H1 (cell line): ENCODE measurements around the gene LTBP4. TPM values are rescaled to one million over a fixed set of nuclear protein-coding genes. Genes with fewer than 3 reads are reported as not detected.

Experiments used
- CTCF ChIA-PET: fragments of 300-600 bp; sonication (Branson Sonifier 250); formaldehyde crosslinking; loops from one replicate; lab custom pipeline; 2021; ENCODE audit not compliant: partially characterized antibody; lab: Charles Lee
- POLR2A ChIA-PET: fragments of 300-600 bp; sonication (Branson Sonifier 250); formaldehyde crosslinking; loops from one replicate; lab custom pipeline; 2021; ENCODE audit warnings: inconsistent platforms; ENCODE audit not compliant: partially characterized antibody; lab: Charles Lee
- DNase-seq, 2 experiments: peaks; one replicate each; pipeline versions ENCODE4 v3.0.0 to v3.0.0-alpha.2; 2010 to 2022; ENCODE audit warnings: low spot score in 2 of 2, low read depth in 1 of 2, mixed read lengths in 1 of 2
- FAIRE-seq: peaks from 2 replicates; lab custom pipeline; 2011; peaks lifted over from hg19 to GRCh38; lab: Jason Lieb, UNC
- H2AFZ ChIP-seq: 2 replicates; pipeline ENCODE4 v1.8.1; 2012; ENCODE audit warnings: low read length, inconsistent platforms
- H2AK5ac ChIP-seq: 2 replicates; pipeline ENCODE4 v1.6.1; 2013; ENCODE audit warnings: low read depth, low read length
- H2BK120ac ChIP-seq: replicated peaks from 2 replicates; pipeline ENCODE3; 2013; ENCODE audit warnings: low read depth, low read length, inconsistent platforms
- H2BK12ac ChIP-seq: 2 replicates; pipeline ENCODE4 v1.6.1; 2013; ENCODE audit warnings: low read depth, low read length
- H2BK15ac ChIP-seq: 2 replicates; pipeline ENCODE4 v1.6.1; 2013; ENCODE audit warnings: low read length
- H2BK20ac ChIP-seq: 2 replicates; pipeline ENCODE4 v1.6.1; 2013; ENCODE audit warnings: low read length
- H2BK5ac ChIP-seq: 2 replicates; pipeline ENCODE4 v1.6.1; 2013; ENCODE audit warnings: low read depth, low read length
- H3K14ac ChIP-seq: 2 replicates; pipeline ENCODE4 v1.6.1; 2013; ENCODE audit warnings: inconsistent platforms; ENCODE audit not compliant: insufficient read length
- H3K18ac ChIP-seq: 2 replicates; pipeline ENCODE4 v1.6.1; 2013; ENCODE audit warnings: low read length; ENCODE audit errors: extremely low read depth
- H3K23ac ChIP-seq: 2 replicates; pipeline ENCODE4 v1.6.1; 2013; ENCODE audit warnings: inconsistent platforms; ENCODE audit not compliant: insufficient read length
- H3K23me2 ChIP-seq: 2 replicates; pipeline ENCODE4 v1.6.1; 2013; ENCODE audit warnings: low read depth, low read length
- H3K27ac ChIP-seq: 2 replicates; pipeline ENCODE4 v1.6.1; 2011; ENCODE audit warnings: low read depth, low read length, inconsistent platforms
- H3K27me3 ChIP-seq, 4 experiments: replicated peaks in 1 of 4; 1 replicate in 1 of 4; 2 replicates in 3 of 4; pipeline versions ENCODE4 v1.6.1 to v1.8.1; 2011 to 2013; ENCODE audit warnings: low read length in 3 of 4, mild to moderate bottlenecking in 3 of 4, inconsistent platforms in 2 of 4, mixed read lengths in 2 of 4, moderate library complexity in 1 of 4; ENCODE audit not compliant: control insufficient read depth in 3 of 4, insufficient read depth in 3 of 4; ENCODE audit errors: extremely low read depth in 1 of 4
- H3K36me3 ChIP-seq, 4 experiments: 2 replicates each; pipeline versions ENCODE4 v1.6.1 to v1.8.1; 2011 to 2013; ENCODE audit warnings: mild to moderate bottlenecking in 4 of 4, low read length in 3 of 4, moderate library complexity in 2 of 4, control low read depth in 1 of 4, inconsistent platforms in 1 of 4; ENCODE audit not compliant: insufficient read depth in 4 of 4, control insufficient read depth in 2 of 4
- H3K4ac ChIP-seq: replicated peaks from 2 replicates; pipeline ENCODE3; 2013; ENCODE audit warnings: low read length, low read depth, mixed read lengths, inconsistent platforms; ENCODE audit not compliant: insufficient read length
- H3K4me1 ChIP-seq, 4 experiments: replicated peaks in 1 of 4; 1 replicate in 1 of 4; 2 replicates in 3 of 4; pipeline versions ENCODE4 v1.6.1 to v1.8.1; 2011 to 2013; ENCODE audit warnings: low read length in 3 of 4, inconsistent platforms in 2 of 4, mixed read lengths in 1 of 4; ENCODE audit not compliant: insufficient read depth in 4 of 4, control insufficient read depth in 3 of 4
- H3K4me2 ChIP-seq, 2 experiments: 2 replicates each; pipeline versions ENCODE4 v1.6.1 to v1.8.1; 2011 to 2013; ENCODE audit warnings: low read depth in 2 of 2, low read length in 2 of 2, control low read depth in 1 of 2, inconsistent platforms in 1 of 2, mild to moderate bottlenecking in 1 of 2; ENCODE audit not compliant: insufficient read depth in 1 of 2
- H3K4me3 ChIP-seq, 4 experiments: fragments of 200-600, 300-600 bp in 1 of 4; sonication (generic), shearing (Covaris generic), sonication (Bioruptor Twin) in 1 of 4; 2 replicates each; pipeline versions ENCODE4 v1.5.1 to v1.8.1; 2011 to 2016; ENCODE audit warnings: low read length in 4 of 4, low read depth in 3 of 4, control low read depth in 2 of 4, inconsistent platforms in 2 of 4, mild to moderate bottlenecking in 2 of 4, mixed read lengths in 1 of 4, moderate library complexity in 1 of 4; ENCODE audit not compliant: insufficient read depth in 2 of 4; ENCODE audit errors: extremely low read depth in 1 of 4
- H3K56ac ChIP-seq: replicated peaks from 2 replicates; pipeline ENCODE3; 2013; ENCODE audit warnings: low read depth, mild to moderate bottlenecking, mixed read lengths, low read length, inconsistent platforms; ENCODE audit not compliant: insufficient read length
- H3K79me1 ChIP-seq: 2 replicates; pipeline ENCODE4 v1.6.1; 2013; ENCODE audit warnings: low read depth, low read length, control low read depth
- H3K79me2 ChIP-seq, 2 experiments: 2 replicates each; pipeline versions ENCODE4 v1.6.1 to v1.8.1; 2012 to 2013; ENCODE audit warnings: low read length in 2 of 2, mild to moderate bottlenecking in 2 of 2, inconsistent platforms in 1 of 2; ENCODE audit not compliant: insufficient read depth in 2 of 2, control insufficient read depth in 1 of 2
- H3K9ac ChIP-seq, 4 experiments: replicated peaks in 1 of 4; 1 replicate in 1 of 4; 2 replicates in 3 of 4; pipeline versions ENCODE4 v1.6.1 to v1.8.1; 2011 to 2013; ENCODE audit warnings: low read depth in 3 of 4, low read length in 3 of 4, control low read depth in 2 of 4, mild to moderate bottlenecking in 2 of 4, moderate library complexity in 2 of 4, inconsistent platforms in 1 of 4; ENCODE audit errors: extremely low read depth in 1 of 4
- H3K9me3 ChIP-seq, 2 experiments: 2 replicates each; pipeline versions ENCODE4 v1.6.1 to v1.8.1; 2012 to 2013; ENCODE audit warnings: mild to moderate bottlenecking in 2 of 2, moderate library complexity in 2 of 2, control low read depth in 1 of 2, inconsistent platforms in 1 of 2, low read depth in 1 of 2, low read length in 1 of 2, mixed read lengths in 1 of 2; ENCODE audit not compliant: insufficient read depth in 2 of 2
- H4K20me1 ChIP-seq, 2 experiments: replicated peaks in 1 of 2; 2 replicates each; pipeline versions ENCODE3 to v1.8.1; 2011 to 2013; ENCODE audit warnings: inconsistent platforms in 2 of 2, low read length in 2 of 2, mild to moderate bottlenecking in 1 of 2; ENCODE audit not compliant: insufficient read depth in 2 of 2, control insufficient read depth in 1 of 2
- H4K5ac ChIP-seq: 2 replicates; pipeline ENCODE4 v1.6.1; 2013; ENCODE audit warnings: low read length, low read depth, mixed read lengths, inconsistent platforms; ENCODE audit not compliant: insufficient read length
- H4K8ac ChIP-seq: 2 replicates; pipeline ENCODE4 v1.8.0; 2013; ENCODE audit warnings: mild to moderate bottlenecking, moderate library complexity, low read length, inconsistent platforms; ENCODE audit not compliant: insufficient read depth; ENCODE audit errors: extremely low read depth
- H4K91ac ChIP-seq: replicated peaks from 2 replicates; pipeline ENCODE3; 2013; ENCODE audit warnings: low read length, mixed read lengths, inconsistent platforms; ENCODE audit not compliant: insufficient read length
- BACH1 ChIP-seq: IDR thresholded peaks from 2 replicates; pipeline ENCODE4 v1.6.1; 2012; ENCODE audit warnings: low read length, improper control_type of control experiment
- CBX5 ChIP-seq: fragments of 300-800, 300-1000 bp; sonication (generic); IDR thresholded peaks from 2 replicates; pipeline ENCODE4 v1.7.1; 2016; ENCODE audit warnings: antibody characterized with exemption, low read length, low read depth
- HDAC2 ChIP-seq, 2 experiments: fragments of 300-600 bp in 1 of 2; sonication (generic) in 1 of 2; IDR thresholded peaks; 2 replicates each; pipeline ENCODE4 v1.6.1; 2011 to 2012; ENCODE audit warnings: low read depth in 2 of 2, low read length in 2 of 2, mild to moderate bottlenecking in 2 of 2, moderate library complexity in 2 of 2, borderline replicate concordance in 1 of 2, inconsistent platforms in 1 of 2
- NRF1 ChIP-seq: IDR thresholded peaks from 2 replicates; pipeline ENCODE4 v1.6.1; 2011; ENCODE audit warnings: mild to moderate bottlenecking, low read depth, low read length, improper control_type of control experiment
- TBP ChIP-seq: IDR thresholded peaks from 2 replicates; pipeline ENCODE4 v1.6.1; 2011; ENCODE audit warnings: low read depth, low read length, improper control_type of control experiment
- WGBS, 2 experiments: shearing (Covaris generic) in 1 of 2; methylation state at CpG; one replicate each; pipeline versions ENCODE4 v1.1.6 to v1.1.7; 2013 to 2015; ENCODE audit warnings: low lambda C conversion rate in 2 of 2, mixed read lengths in 2 of 2, inconsistent platforms in 1 of 2, low coverage in 1 of 2, missing lambda C conversion rate in 1 of 2; ENCODE audit not compliant: insufficient replicate concordance in 2 of 2, insufficient coverage in 1 of 2, insufficient read length in 1 of 2; ENCODE audit errors: extremely low coverage in 1 of 2, missing lambda C conversion rate in 1 of 2; 5-methylcytosine and 5-hydroxymethylcytosine counted together
- polyA plus RNA-seq, 7 experiments: library from polyadenylated mRNA; depleted of rRNA in 3 of 7; stranded (reverse) in 5 of 7; unstranded in 2 of 7; fragments of >200 nt in 5 of 7; fragments of 200-250 nt in 2 of 7; gene quantifications; 1 replicate in 5 of 7; 2 replicates in 1 of 7; 4 replicates in 1 of 7; pipeline versions ENCODE4 v1.2.1 to v1.2.3, GENCODE V29; 2011 to 2013; ENCODE audit warnings: missing spikeins in 2 of 7, mixed read lengths in 2 of 7
- total RNA-seq: library from RNA; stranded (reverse); fragmentation: NEBNext Ultra II Directional; extraction: Animal tissue kit (Norgen Biotek cat#: 25700); gene quantifications from 2 replicates; pipeline ENCODE4 v1.2.1, GENCODE V29; 2021
- TF ChIP-seq, protein P1 (sequence below): IDR thresholded peaks from 2 replicates; pipeline ENCODE4 v1.6.1; 2012; ENCODE audit warnings: inconsistent platforms

LTBP4 gene
- total and polyA plus RNA-seq, 2 of the 8 experiments (the other 6 are each of a cell fraction or from before 2014, with no cell fraction given) = 54.5 to 77.1 TPM

DNA sequence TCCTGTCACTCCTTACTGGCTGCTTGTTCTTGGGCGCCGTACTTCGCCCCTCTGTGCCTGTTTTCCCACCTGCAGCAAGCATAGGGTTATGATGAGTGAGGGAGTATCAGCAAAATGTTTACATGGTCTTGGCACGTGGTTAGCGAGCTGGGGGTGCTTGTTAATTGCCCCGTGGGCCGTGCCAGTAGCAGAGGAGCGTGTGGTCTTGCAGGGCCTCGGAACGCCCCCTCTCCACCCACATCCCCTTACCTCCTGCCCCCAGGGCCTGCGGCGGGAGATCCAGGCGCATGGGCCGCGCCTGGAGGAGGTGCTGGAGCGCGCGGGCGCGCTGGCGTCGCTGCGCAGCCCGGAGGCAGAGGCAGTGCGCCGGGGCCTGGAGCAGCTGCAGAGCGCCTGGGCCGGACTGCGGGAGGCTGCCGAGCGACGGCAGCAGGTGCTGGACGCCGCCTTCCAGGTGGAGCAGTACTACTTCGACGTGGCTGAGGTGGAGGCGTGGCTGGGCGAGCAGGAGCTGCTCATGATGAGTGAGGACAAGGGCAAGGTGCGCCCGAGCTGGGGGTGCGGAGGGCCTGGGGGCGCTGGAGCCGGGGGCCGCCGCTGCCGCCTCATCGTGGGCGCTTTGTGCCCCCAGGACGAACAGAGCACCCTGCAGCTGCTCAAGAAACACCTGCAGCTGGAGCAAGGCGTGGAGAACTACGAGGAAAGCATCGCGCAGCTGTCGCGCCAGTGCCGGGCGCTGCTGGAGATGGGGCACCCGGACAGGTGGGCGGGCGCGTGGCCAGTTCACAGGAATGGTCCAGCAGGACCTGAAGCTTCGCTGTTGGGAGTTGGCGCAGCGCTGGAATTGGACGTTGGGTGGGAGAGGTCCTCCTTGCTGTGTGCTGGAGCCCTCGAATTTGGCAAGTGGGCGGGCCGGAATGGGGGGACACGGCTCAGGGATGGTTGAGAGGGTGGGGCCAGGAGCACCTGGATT lies 47.0 kb upstream of the LTBP4 start:
- no peaks in the 10 kb centered on the region for H3K79me1 ChIP-seq
- WGBS, 2 experiments = 27% methylated on average over 63 of the region's 69 CpGs; no CpG with 5 or more reads in 1 of the 2 experiments
- no peak overlapping the region for H3K23ac ChIP-seq
- H3K4me2 ChIP-seq = peak overlapping the region; percentile 48 to 60
- ChIA-PET CTCF (interaction anchor here (0.6 to 9.2 kb wide), 10 partner anchors 16 to 885 kb away, joined by 3 to 95 read pairs (median 6); partner anchors contain the start of gene DMAC2), POLR2A (interaction anchor here (0.6 to 2.0 kb wide), 4 partner anchors 12 to 40 kb away, joined by 3 to 5 read pairs (median 4); no protein-coding TSS in a partner anchor)
- DNase-seq (peak in 1 of 2 experiments; percentile 76), FAIRE-seq (no peak)
- no peak overlapping the region for H2BK120ac ChIP-seq
- H3K14ac ChIP-seq = no peak overlapping the region
- H2AFZ ChIP-seq = no peak overlapping the region
- no peak overlapping the region for H4K91ac ChIP-seq
- H4K5ac ChIP-seq = no peak overlapping the region
- H3K9me3 ChIP-seq = no peaks in the 10 kb centered on the region
- H3K4ac ChIP-seq = no peak overlapping the region
- H2BK15ac ChIP-seq = no peak overlapping the region
- no peak overlapping the region for H2AK5ac ChIP-seq
- H3K79me2 ChIP-seq = no peaks in the 10 kb centered on the region
- no peaks in the 10 kb centered on the region for H3K36me3 ChIP-seq
- no peak overlapping the region for H2BK20ac ChIP-seq
- H2BK5ac ChIP-seq = no peak overlapping the region
- peaks cover 0 to 1% of the 10 kb centered on the region in 2 experiments for H4K20me1 ChIP-seq
- 0 out of 2 replicates have a peak overlapping the region, but pooled peaks have one; percentile 25 for H3K18ac ChIP-seq
- H3K27ac ChIP-seq = no peak overlapping the region
- H3K4me3 ChIP-seq = peak overlapping the region in 1 of 4 experiments; percentile 49; a peak in 3 of 8 replicates
- H3K27me3 ChIP-seq = peaks cover 7 to 40% (median 36%) of the 10 kb centered on the region in 4 experiments
- no peak overlapping the region for H3K9ac ChIP-seq
- H2BK12ac ChIP-seq = peak overlapping the region; percentile 71; the same call in 1 of the 2 replicates
- H3K4me1 ChIP-seq = peaks cover 0 to 5% (median 2%) of the 10 kb centered on the region in 4 experiments; a peak in 4 of 7 replicates
- no peak overlapping the region for H4K8ac ChIP-seq
- peaks cover 3% of the 10 kb centered on the region; the same call in 1 of the 2 replicates for H3K23me2 ChIP-seq
- no peak overlapping the region for H3K56ac ChIP-seq
- TF ChIP-seq, protein P1, sequence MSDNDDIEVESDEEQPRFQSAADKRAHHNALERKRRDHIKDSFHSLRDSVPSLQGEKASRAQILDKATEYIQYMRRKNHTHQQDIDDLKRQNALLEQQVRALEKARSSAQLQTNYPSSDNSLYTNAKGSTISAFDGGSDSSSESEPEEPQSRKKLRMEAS = peak; percentile 92
- TF ChIP-seq HDAC2 (IDR thresholded peaks at IDR 0.05; ENCODE audit: borderline replicate concordance in 1 of 2, low read depth in 2 of 2, low read length in 2 of 2) (peak in 1 of 2 experiments; percentile 62; a peak in 1 of 4 replicates), CBX5 (no peak), TBP (peak; percentile 61; the same call in 1 of the 2 replicates), BACH1 (no peak), NRF1 (peak; percentile 37)
